ENCODE measurements around the gene EXOC6B. TPM values are rescaled to one million over a fixed set of nuclear protein-coding genes. Genes with fewer than 3 reads are reported as not detected.

EXOC6B gene
- total RNA-seq, 2 donors from 2014 or later = 16.6 to 36.6 TPM

DNA sequence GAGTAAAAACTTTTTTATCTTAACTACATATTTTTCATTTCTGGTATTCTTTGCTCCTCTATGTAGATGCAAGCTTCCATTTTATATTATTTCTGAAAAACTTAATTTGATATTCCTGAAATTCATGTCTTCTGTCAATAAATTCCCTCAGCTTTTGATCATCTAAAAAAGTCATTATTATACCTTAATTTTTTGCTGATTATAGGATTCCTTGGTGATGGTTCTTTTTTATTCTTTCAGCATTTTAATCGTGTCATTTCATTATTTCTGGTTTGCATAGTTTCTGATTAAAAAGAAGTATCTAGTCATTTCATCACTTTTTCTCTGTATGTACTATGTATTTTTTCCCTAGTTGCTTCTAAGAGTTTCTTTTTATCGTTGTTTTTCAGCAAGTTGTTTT, 436.4 kb downstream of the EXOC6B start:
- no peak for DNase-seq (ENCODE audit: low spot score)
- no peak for TF ChIP-seq POLR2A (IDR thresholded peaks at IDR 0.05)
- no peak for TF ChIP-seq CTCF (IDR thresholded peaks at IDR 0.05)
- no peak for TF ChIP-seq POLR2AphosphoS5 (IDR thresholded peaks at IDR 0.05)
- Histone ChIP-seq H3K36me3 (no peaks in the 10 kb centered on the region), H3K27ac (no peak overlapping the region), H3K4me1 (replicated peaks) (no peaks in the 10 kb centered on the region), H3K9me3 (no peaks in the 10 kb centered on the region), H3K27me3 (replicated peaks; ENCODE audit: insufficient read depth) (no peaks in the 10 kb centered on the region), H3K4me3 (no peak overlapping the region)
- intact Hi-C loops (cut with DNase I) = no loop called here
- WGBS = 96% methylated on average over 2 of the region's 2 CpGs

- Histone ChIP-seq H3K27ac (no peak overlapping the region), H3K27me3 (replicated peaks; ENCODE audit: insufficient read depth) (no peaks in the 10 kb centered on the region), H3K4me1 (replicated peaks) (no peaks in the 10 kb centered on the region), H3K9me3 (no peaks in the 10 kb centered on the region), H3K36me3 (no peaks in the 10 kb centered on the region), H3K4me3 (no peak overlapping the region)
- TF ChIP-seq POLR2A (IDR thresholded peaks at IDR 0.05) (no peak), POLR2AphosphoS5 (IDR thresholded peaks at IDR 0.05) (no peak), CTCF (IDR thresholded peaks at IDR 0.05) (no peak)
- no peak for DNase-seq (ENCODE audit: low spot score)
- intact Hi-C loops (cut with DNase I) = no loop called here
- 90% methylated on average over 1 of the region's 1 CpG for WGBS
These were observed 437.6 kb downstream of the EXOC6B start for GRCh38 chr2:72388263-72388662.

- WGBS = 100% methylated on average over 1 of the region's 1 CpG
These were observed 439.5 kb downstream of the EXOC6B start for GRCh38 chr2:72386288-72386687.

DNA sequence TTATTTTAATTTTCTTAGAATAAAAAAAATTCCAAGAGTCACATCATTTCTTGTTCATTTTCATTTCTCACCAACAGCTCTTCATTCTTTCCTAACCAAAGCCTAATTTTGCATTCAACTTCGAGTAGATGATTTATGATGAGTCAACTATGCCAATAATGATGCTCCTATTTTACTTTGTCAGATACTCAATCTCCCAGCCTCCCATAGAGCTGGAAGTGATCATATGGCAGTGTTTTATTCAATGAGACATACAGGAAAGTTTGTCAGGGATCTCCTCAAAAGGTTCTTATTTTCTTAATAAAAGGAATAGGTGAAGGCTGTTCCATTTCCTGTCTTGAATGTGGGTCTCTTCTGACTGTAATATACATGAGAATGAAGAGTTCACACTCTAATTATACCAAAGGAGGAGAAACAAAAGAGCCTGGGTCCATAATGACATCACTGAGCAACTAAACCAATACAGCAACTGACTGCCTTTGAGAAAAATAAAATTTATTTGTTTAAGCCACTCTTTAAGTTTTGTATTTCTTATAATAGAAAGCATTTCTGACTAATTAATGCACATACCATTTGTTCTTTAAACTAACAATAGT, 447.0 kb downstream of the EXOC6B start:
- no peak for TF ChIP-seq CTCF (IDR thresholded peaks at IDR 0.05)
- no peaks in the 10 kb centered on the region for H3K4me1 ChIP-seq (replicated peaks)
- no peaks in the 10 kb centered on the region for H3K36me3 ChIP-seq
- WGBS = 66% methylated on average over 1 of the region's 1 CpG
- H3K27me3 ChIP-seq (replicated peaks; ENCODE audit: insufficient read depth) = no peaks in the 10 kb centered on the region
- H3K9me3 ChIP-seq = no peaks in the 10 kb centered on the region
- H3K27ac ChIP-seq = no peak overlapping the region
- H3K4me3 ChIP-seq = no peak overlapping the region
- intact Hi-C loops (cut with DNase I) = no loop called here
- no peak for DNase-seq (ENCODE audit: low spot score)

More at GRCh38 chr2:72386288-72386687, 439.5 kb downstream of the EXOC6B start:
- no peaks in the 10 kb centered on the region for H3K36me3 ChIP-seq
- H3K27ac ChIP-seq = no peak overlapping the region
- H3K4me1 ChIP-seq (replicated peaks) = no peaks in the 10 kb centered on the region
- H3K27me3 ChIP-seq (replicated peaks; ENCODE audit: insufficient read depth) = no peaks in the 10 kb centered on the region
- no peak overlapping the region for H3K4me3 ChIP-seq
- DNase-seq (ENCODE audit: low spot score) = no peak
- TF ChIP-seq POLR2AphosphoS5 (IDR thresholded peaks at IDR 0.05) = no peak
- H3K9me3 ChIP-seq = no peaks in the 10 kb centered on the region
- intact Hi-C loops (cut with DNase I) = no loop called here

DNA sequence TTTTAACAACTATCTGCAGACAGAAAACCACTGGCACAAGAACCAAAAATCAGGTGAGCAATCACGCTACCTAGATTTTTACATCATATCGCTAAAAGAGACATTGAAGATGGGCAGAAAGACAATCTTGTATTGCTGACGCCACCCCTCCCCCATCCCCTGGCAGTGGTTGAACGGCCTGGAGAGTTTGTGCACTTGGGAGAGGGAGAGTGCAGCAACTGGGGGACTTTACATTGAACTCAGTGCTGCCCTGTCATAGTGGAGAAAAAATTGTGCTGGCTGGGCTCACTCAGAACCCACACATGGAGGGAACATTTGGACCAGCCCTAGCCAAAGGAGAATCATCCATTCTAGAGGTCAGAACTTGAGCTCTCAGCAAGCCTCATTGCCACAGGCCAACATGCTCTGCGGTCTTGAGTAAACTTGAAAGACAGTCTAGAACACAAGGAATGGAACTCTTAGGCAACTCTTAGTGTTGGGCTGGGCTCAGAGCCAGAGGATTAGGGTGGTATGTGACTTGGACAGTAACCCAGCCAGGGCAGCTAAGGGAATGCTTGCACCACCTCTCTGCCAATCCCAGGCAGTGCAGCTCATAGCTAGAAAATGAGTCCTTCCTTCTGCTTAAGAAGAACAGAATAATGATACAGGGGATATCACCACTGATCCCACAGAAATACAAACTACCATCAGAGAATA, 458.2 kb downstream of the EXOC6B start:
- TF ChIP-seq POLR2A (IDR thresholded peaks at IDR 0.05) (no peak), CTCF (IDR thresholded peaks at IDR 0.05) (peak in 2 of 4 experiments; percentile 34 to 43), POLR2AphosphoS5 (IDR thresholded peaks at IDR 0.05) (peak; percentile 50)
- H3K36me3 ChIP-seq = no peaks in the 10 kb centered on the region
- H3K27ac ChIP-seq = no peak overlapping the region
- peak; percentile 51 for DNase-seq (ENCODE audit: low spot score)
- H3K4me1 ChIP-seq (replicated peaks) = no peaks in the 10 kb centered on the region
- WGBS = 75% methylated on average over 5 of the region's 5 CpGs
- no peaks in the 10 kb centered on the region for H3K9me3 ChIP-seq
- no peaks in the 10 kb centered on the region for H3K27me3 ChIP-seq (replicated peaks; ENCODE audit: insufficient read depth)
- H3K4me3 ChIP-seq = no peak overlapping the region
- intact Hi-C loops (cut with DNase I) = no loop called here

Measured in prostate gland (tissue), 2 donors.